ENCODE data around the gene PCDHAC1.

The PCDHAC1 gene

DNA sequence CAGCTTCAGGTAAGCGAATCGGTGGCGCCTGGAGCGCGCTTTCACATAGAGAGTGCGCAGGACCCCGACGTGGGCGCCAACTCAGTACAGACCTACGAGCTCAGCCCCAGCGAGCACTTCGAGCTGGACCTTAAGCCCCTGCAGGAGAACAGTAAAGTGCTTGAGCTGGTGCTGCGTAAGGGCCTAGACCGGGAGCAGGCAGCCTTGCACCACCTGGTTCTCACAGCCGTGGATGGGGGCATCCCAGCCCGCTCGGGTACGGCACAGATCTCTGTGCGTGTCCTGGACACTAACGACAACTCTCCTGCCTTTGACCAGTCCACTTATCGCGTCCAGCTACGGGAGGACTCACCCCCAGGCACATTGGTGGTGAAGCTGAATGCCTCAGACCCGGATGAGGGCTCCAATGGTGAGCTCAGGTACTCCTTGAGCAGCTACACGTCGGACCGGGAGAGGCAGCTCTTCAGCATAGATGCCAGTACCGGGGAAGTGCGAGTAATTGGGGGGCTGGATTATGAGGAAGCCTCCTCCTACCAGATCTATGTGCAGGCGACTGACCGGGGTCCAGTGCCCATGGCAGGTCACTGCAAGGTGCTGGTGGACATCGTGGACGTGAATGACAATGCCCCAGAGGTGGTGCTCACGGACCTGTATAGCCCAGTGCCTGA, 41.3 kb downstream of the PCDHAC1 start:
- no peak for DNase-seq

- DNase-seq = no peak
These were observed 43.8 kb downstream of the PCDHAC1 start for GRCh38 chr5:140969880-140970279.

DNA sequence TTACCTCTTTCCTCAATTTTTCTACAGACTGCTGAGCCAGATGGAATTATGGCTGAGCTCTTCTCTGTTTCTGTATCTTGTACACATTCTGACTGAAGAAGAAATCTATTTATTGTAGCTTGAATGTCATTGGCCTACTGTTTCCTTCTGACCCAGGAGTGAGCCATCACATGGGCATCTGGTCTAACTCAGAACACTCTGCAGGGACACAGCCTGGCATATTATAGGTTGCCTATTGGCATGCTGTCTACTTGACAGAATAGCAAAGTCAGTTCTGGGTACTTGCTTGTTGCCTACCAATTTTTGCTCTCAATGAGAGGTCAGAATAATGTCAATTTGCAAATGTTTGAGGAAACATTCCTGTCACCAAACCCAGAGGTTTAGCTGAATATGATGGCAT, 47.5 kb downstream of the PCDHAC1 start:
- DNase-seq = no peak

- DNase-seq = no peak
These were observed 50.9 kb downstream of the PCDHAC1 start for GRCh38 chr5:140977003-140977402.

- no peak for DNase-seq
These were observed 52.2 kb downstream of the PCDHAC1 start for GRCh38 chr5:140978260-140978659.

DNA sequence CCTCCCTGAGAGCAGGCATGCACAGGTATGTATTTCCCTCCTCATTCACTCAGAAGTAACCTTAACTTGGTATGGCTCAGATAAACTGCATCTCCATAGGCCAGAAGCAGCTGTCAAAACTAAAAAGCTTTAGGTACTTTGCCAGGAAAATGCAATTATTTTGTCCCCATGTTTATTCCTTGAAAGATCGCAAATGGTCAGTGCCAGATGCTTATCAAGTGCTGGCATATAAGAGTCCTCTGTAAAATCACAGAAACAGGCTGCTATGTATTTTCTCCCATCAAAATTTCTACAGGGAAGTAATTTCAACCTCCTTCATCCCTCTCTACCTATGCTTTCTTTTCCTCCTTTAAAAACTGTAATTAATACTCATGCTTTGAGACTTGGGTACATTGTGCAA, 52.9 kb downstream of the PCDHAC1 start:
- no peak for DNase-seq
